CD14-positive monocyte (primary cell): Measurements from ENCODE around the gene TNRC6A. TPM values are rescaled to one million over a fixed set of nuclear protein-coding genes. Genes with fewer than 3 reads are reported as not detected.

Experiments
- DNase-seq, 3 donors: peaks; one replicate each; pipeline ENCODE4 v3.0.0-alpha.2; 2011 to 2022
- H2AFZ ChIP-seq: 2 replicates; pipeline ENCODE4 v1.6.0; 2012; ENCODE audit warnings: mild to moderate bottlenecking, low read depth, low read length, inconsistent platforms; ENCODE audit not compliant: insufficient read depth, poor library complexity, severe bottlenecking
- H3K27ac ChIP-seq, 2 donors: 1 replicate in 1 of 2; 2 replicates in 1 of 2; pipeline ENCODE4 v1.5.1; 2012 to 2013; ENCODE audit warnings: low read length in 2 of 2, control low read depth in 1 of 2, inconsistent platforms in 1 of 2, low read depth in 1 of 2, mild to moderate bottlenecking in 1 of 2
- H3K27me3 ChIP-seq, 2 donors: one replicate each; pipeline versions ENCODE4 v1.6.0 to v1.6.1; 2011 to 2013; ENCODE audit warnings: low read length in 2 of 2; ENCODE audit not compliant: control insufficient read depth in 2 of 2, insufficient read depth in 2 of 2
- H3K36me3 ChIP-seq, 2 donors: replicated peaks in 1 of 2; 1 replicate in 1 of 2; 2 replicates in 1 of 2; pipeline versions ENCODE4 v1.5.1 to v1.6.1; 2012 to 2013; ENCODE audit warnings: low read length in 2 of 2, control low read depth in 1 of 2, inconsistent platforms in 1 of 2, mild to moderate bottlenecking in 1 of 2; ENCODE audit not compliant: insufficient read depth in 2 of 2, control insufficient read depth in 1 of 2
- H3K4me1 ChIP-seq, 2 donors: 1 replicate in 1 of 2; 2 replicates in 1 of 2; pipeline versions ENCODE4 v1.5.1 to v1.6.1; 2012 to 2013; ENCODE audit warnings: low read length in 2 of 2, control low read depth in 1 of 2, inconsistent platforms in 1 of 2, mild to moderate bottlenecking in 1 of 2, moderate library complexity in 1 of 2; ENCODE audit not compliant: insufficient read depth in 2 of 2, control insufficient read depth in 1 of 2
- H3K4me2 ChIP-seq: replicated peaks from 2 replicates; pipeline ENCODE3; 2012; ENCODE audit warnings: low read length, moderate library complexity, mild to moderate bottlenecking; ENCODE audit not compliant: poor library complexity, severe bottlenecking; ENCODE audit errors: extremely low read depth
- H3K4me3 ChIP-seq, 3 experiments: fragments of 200-600 bp in 1 of 3; sonication (generic) in 1 of 3; replicated peaks in 1 of 3; 1 replicate in 2 of 3; 2 replicates in 1 of 3; pipeline ENCODE4 v1.5.1; 2011 to 2013; ENCODE audit warnings: low read length in 3 of 3, mild to moderate bottlenecking in 3 of 3, control low read depth in 2 of 3, low read depth in 2 of 3, inconsistent platforms in 1 of 3, moderate library complexity in 1 of 3
- H3K79me2 ChIP-seq: 2 replicates; pipeline ENCODE4 v1.6.0; 2012; ENCODE audit warnings: mild to moderate bottlenecking, control low read depth, inconsistent platforms, low read length, moderate library complexity; ENCODE audit not compliant: insufficient read depth
- H3K9ac ChIP-seq: 2 replicates; pipeline ENCODE4 v1.6.0; 2017; ENCODE audit warnings: low read length, mild to moderate bottlenecking; ENCODE audit not compliant: insufficient read depth, poor library complexity, severe bottlenecking
- H3K9me3 ChIP-seq, 2 donors: replicated peaks in 1 of 2; 1 replicate in 1 of 2; 2 replicates in 1 of 2; pipeline versions ENCODE4 v1.5.1 to v1.6.1; 2012 to 2013; ENCODE audit warnings: low read length in 2 of 2, control low read depth in 1 of 2; ENCODE audit not compliant: control insufficient read depth in 1 of 2, insufficient read depth in 1 of 2
- H4K20me1 ChIP-seq: 2 replicates; pipeline ENCODE4 v1.6.0; 2012; ENCODE audit warnings: mild to moderate bottlenecking, low read length, control low read depth, moderate library complexity; ENCODE audit not compliant: insufficient read depth
- H3K27ac Mint-ChIP-seq, 7 donors: one replicate each; pipeline ENCODE4 v1.8.0; 2020; ENCODE audit warnings: mild to moderate bottlenecking in 7 of 7, mixed read lengths in 7 of 7, moderate library complexity in 6 of 7, inconsistent platforms in 2 of 7
- H3K27me3 Mint-ChIP-seq, 3 donors: one replicate each; pipeline ENCODE4 v1.8.0; 2021 to 2022; ENCODE audit warnings: low read depth in 3 of 3, mild to moderate bottlenecking in 3 of 3, mixed read lengths in 3 of 3, moderate library complexity in 3 of 3, inconsistent platforms in 1 of 3
- H3K36me3 Mint-ChIP-seq, 2 donors: one replicate each; pipeline ENCODE4 v1.8.0; 2020; ENCODE audit warnings: mixed read lengths in 2 of 2, inconsistent platforms in 1 of 2, mild to moderate bottlenecking in 1 of 2
- H3K4me1 Mint-ChIP-seq: one replicate; pipeline ENCODE4 v1.8.0; 2020; ENCODE audit warnings: mild to moderate bottlenecking, mixed read lengths
- H3K4me3 Mint-ChIP-seq, 2 donors: one replicate each; pipeline ENCODE4 v1.8.0; 2020; ENCODE audit warnings: mild to moderate bottlenecking in 2 of 2, mixed read lengths in 2 of 2, moderate library complexity in 1 of 2
- H3K9me3 Mint-ChIP-seq, 7 donors: one replicate each; pipeline ENCODE4 v1.8.0; 2020 to 2022; ENCODE audit warnings: mixed read lengths in 7 of 7, mild to moderate bottlenecking in 6 of 7, moderate library complexity in 6 of 7, inconsistent platforms in 2 of 7
- WGBS: methylation state at CpG from one replicate; pipeline ENCODE4 v1.1.5; 2013; ENCODE audit warnings: missing lambda C conversion rate; ENCODE audit not compliant: insufficient coverage; 5-methylcytosine and 5-hydroxymethylcytosine counted together
- intact Hi-C, 2 donors: fragments of 100-400 bp; cut with micrococcal nuclease; formaldehyde crosslinking; loops; one replicate each; pipeline versions ENCODE4 v1.15.0 to v1.15.1; 2023
- polyA plus RNA-seq, 3 donors: library from polyadenylated mRNA; depleted of rRNA in 1 of 3; unstranded in 2 of 3; stranded (reverse) in 1 of 3; fragments of 300-500 nt in 2 of 3; fragments of >200 nt in 1 of 3; fragmentation: Illumina TruSeq in 2 of 3; gene quantifications; 1 replicate in 2 of 3; 2 replicates in 1 of 3; pipeline ENCODE4 v1.2.3, GENCODE V29; 2012 to 2021
- TF ChIP-seq, protein P1 (sequence below): fragments of 200-600 bp; IDR thresholded peaks from one replicate; pipeline ENCODE4 v1.8.0; 2022; ENCODE audit warnings: antibody characterized with exemption, mild to moderate bottlenecking

The TNRC6A gene
- polyA plus RNA-seq, 3 donors, result 3.3 to 36.1 (median 4.0) TPM

DNA sequence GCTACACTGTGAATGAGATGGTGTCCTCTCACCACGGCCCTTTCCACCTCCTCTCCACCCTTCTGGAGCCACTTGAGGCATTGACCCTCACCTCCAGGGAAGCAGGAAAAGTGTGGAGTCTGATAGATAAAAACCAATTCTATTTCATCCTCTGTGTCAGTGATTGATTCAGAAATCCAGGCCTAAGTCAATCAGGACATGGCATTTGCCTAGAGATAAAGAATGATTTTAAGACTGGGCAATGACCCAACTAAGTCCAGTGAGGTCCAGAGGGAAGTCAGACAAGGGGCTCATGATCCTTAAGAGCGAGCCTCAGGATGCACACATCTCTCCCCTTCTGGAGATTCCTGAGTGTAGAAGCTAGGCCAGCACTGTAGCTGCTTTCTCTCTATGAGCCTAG lies 41.1 kb upstream of the TNRC6A start:
- intact Hi-C loops, result no loop called here
- peaks cover 2 to 9% (median 4%) of the 10 kb centered on the region in 3 donors for H3K27me3 Mint-ChIP-seq
- H3K27ac Mint-ChIP-seq, result no peak overlapping the region
- Histone ChIP-seq H3K4me1 (no peaks in the 10 kb centered on the region), H3K27ac (no peak overlapping the region), H2AFZ (no peak overlapping the region), H3K9me3 (no peaks in the 10 kb centered on the region), H3K9ac (no peak overlapping the region), H3K27me3 (no peaks in the 10 kb centered on the region), H4K20me1 (no peaks in the 10 kb centered on the region), H3K4me2 (no peak overlapping the region), H3K36me3 (no peaks in the 10 kb centered on the region), H3K79me2 (no peaks in the 10 kb centered on the region), H3K4me3 (no peak overlapping the region)
- peaks cover 0 to 5% (median 0%) of the 10 kb centered on the region in 7 donors for H3K9me3 Mint-ChIP-seq
- TF ChIP-seq, protein P1, sequence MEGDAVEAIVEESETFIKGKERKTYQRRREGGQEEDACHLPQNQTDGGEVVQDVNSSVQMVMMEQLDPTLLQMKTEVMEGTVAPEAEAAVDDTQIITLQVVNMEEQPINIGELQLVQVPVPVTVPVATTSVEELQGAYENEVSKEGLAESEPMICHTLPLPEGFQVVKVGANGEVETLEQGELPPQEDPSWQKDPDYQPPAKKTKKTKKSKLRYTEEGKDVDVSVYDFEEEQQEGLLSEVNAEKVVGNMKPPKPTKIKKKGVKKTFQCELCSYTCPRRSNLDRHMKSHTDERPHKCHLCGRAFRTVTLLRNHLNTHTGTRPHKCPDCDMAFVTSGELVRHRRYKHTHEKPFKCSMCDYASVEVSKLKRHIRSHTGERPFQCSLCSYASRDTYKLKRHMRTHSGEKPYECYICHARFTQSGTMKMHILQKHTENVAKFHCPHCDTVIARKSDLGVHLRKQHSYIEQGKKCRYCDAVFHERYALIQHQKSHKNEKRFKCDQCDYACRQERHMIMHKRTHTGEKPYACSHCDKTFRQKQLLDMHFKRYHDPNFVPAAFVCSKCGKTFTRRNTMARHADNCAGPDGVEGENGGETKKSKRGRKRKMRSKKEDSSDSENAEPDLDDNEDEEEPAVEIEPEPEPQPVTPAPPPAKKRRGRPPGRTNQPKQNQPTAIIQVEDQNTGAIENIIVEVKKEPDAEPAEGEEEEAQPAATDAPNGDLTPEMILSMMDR, result no peak
- WGBS, result 83% methylated on average over 1 of the region's 2 CpGs
- no peak for DNase-seq
- H3K4me1 Mint-ChIP-seq, result peaks cover 1% of the 10 kb centered on the region
- no peaks in the 10 kb centered on the region for H3K36me3 Mint-ChIP-seq
- H3K4me3 Mint-ChIP-seq, result no peak overlapping the region

DNA sequence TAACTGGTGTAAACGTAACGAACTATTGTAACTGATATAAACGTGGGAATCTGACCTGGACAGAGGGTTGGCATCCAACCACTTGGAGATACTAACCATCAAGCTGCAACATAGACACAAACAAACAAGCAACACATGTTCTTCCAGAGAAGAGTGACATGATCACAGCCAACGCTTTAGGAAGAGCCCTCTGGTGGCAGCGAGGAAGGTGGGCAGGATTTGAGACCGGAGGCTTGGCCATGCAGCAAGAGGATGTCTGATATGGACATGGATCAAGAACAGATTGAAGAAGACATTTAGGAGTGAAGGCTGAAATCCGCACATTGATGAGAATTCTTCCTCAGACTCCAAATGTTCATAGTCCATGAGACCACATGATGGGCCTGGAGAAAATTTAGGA lies 40.3 kb upstream of the TNRC6A start:
- DNase-seq, result no peak
- Mint-ChIP-seq H3K27me3 (peaks cover 2 to 9% (median 4%) of the 10 kb centered on the region in 3 donors), H3K36me3 (no peaks in the 10 kb centered on the region), H3K27ac (no peak overlapping the region), H3K9me3 (peaks cover 0 to 5% (median 0%) of the 10 kb centered on the region in 7 donors), H3K4me3 (no peak overlapping the region), H3K4me1 (peaks cover 1% of the 10 kb centered on the region)
- WGBS, result 100% methylated on average over 2 of the region's 7 CpGs
- Histone ChIP-seq H3K9ac (no peak overlapping the region), H4K20me1 (no peaks in the 10 kb centered on the region), H3K4me1 (no peaks in the 10 kb centered on the region), H3K9me3 (no peaks in the 10 kb centered on the region), H2AFZ (no peak overlapping the region), H3K36me3 (no peaks in the 10 kb centered on the region), H3K27ac (no peak overlapping the region), H3K4me3 (no peak overlapping the region), H3K79me2 (no peaks in the 10 kb centered on the region), H3K27me3 (no peaks in the 10 kb centered on the region), H3K4me2 (no peak overlapping the region)
- TF ChIP-seq, protein P1, result no peak
- intact Hi-C loops, result no loop called here
